Right ventricle myocardium superior (tissue), 1 donor: ENCODE data around the gene AIF1. TPM values are rescaled to one million over a fixed set of nuclear protein-coding genes. Genes with fewer than 3 reads are reported as not detected.

Experiments
- ATAC-seq: fragments of 200-7000 bp; cut with Tn5 transposase; one replicate; pipeline ENCODE4 v1.9.1; 2020; ENCODE audit warnings: mild to moderate bottlenecking; ENCODE audit not compliant: poor library complexity
- DNase-seq: peaks from one replicate; pipeline ENCODE4 v3.0.0-alpha.2; 2020
- intact Hi-C: fragments of 100-400 bp; cut with DNase I; formaldehyde crosslinking; loops from one replicate; pipeline ENCODE4 v1.11.2; 2022
- total RNA-seq: library from RNA; stranded (reverse); fragmentation: NEBNext Ultra II Directional; extraction: Animal tissue kit (Norgen Biotek cat#: 25700); gene quantifications from one replicate; pipeline ENCODE4 v1.2.1, GENCODE V29; 2021
- donor health status: DM: no; HTN: yes; CAD: no; lungs with severe emphysema.

Gene AIF1
- total RNA-seq, 1 donor from 2014 or later = 17.7 TPM

GRCh38 chr6:31658158-31658688 lies 43.2 kb downstream of the AIF1 start:
- DNase-seq (no peak), ATAC-seq (no peak)
- intact Hi-C loops = no loop called here

GRCh38 chr6:31658983-31659648 lies 44.1 kb downstream of the AIF1 start:
- ATAC-seq = no peak
- no peak for DNase-seq
- intact Hi-C loops = no loop called here

- ATAC-seq (peak; percentile 2), DNase-seq (no peak)
- intact Hi-C loops = no loop called here
These were observed 44.8 kb downstream of the AIF1 start for GRCh38 chr6:31659649-31660380.

GRCh38 chr6:31660381-31661261 lies 45.6 kb downstream of the AIF1 start, which contains the start of gene C6orf47:
TSS of gene C6orf47 (minus strand) at chr6:31660778. CDS start at chr6:31659947, 831 bp downstream.
- intact Hi-C loops = no loop called here
- ATAC-seq = peak; percentile 82
- DNase-seq = peak; percentile 94

GRCh38 chr6:31661262-31662123 lies 46.5 kb downstream of the AIF1 start:
- DNase-seq = no peak
- ATAC-seq = no peak

GRCh38 chr6:31662124-31662723 lies 47.2 kb downstream of the AIF1 start:
- ATAC-seq (no peak), DNase-seq (no peak)
- intact Hi-C loops = no loop called here

More at GRCh38 chr6:31661262-31662123, 46.5 kb downstream of the AIF1 start:
- intact Hi-C loops = no loop called here

GRCh38 chr6:31663126-31663960 lies 48.3 kb downstream of the AIF1 start:
- DNase-seq (no peak), ATAC-seq (no peak)
- intact Hi-C loops = no loop called here

- ATAC-seq (no peak), DNase-seq (no peak)
- intact Hi-C loops = no loop called here
These were observed 49.1 kb downstream of the AIF1 start for GRCh38 chr6:31663961-31664789.

- DNase-seq = peak; percentile 95
- intact Hi-C loops = no loop called here
- ATAC-seq = peak; percentile 77
These were observed 49.9 kb downstream of the AIF1 start, which contains the start of gene GPANK1 for GRCh38 chr6:31664790-31665500. TSS of gene GPANK1 (minus strand) at chr6:31664997. CDS start at chr6:31664478, 519 bp downstream.

- DNase-seq = peak; percentile 99
- intact Hi-C loops = no loop called here
These were observed 50.7 kb downstream of the AIF1 start, which contains the start of gene CSNK2B for GRCh38 chr6:31665501-31666336. TSS of gene CSNK2B (plus strand) at chr6:31666080. CDS start at chr6:31666832, 752 bp downstream.

GRCh38 chr6:31666337-31666965 lies 51.4 kb downstream of the AIF1 start:
- intact Hi-C loops = no loop called here
- ATAC-seq = no peak
- no peak for DNase-seq

More at GRCh38 chr6:31665501-31666336, 50.7 kb downstream of the AIF1 start, which contains the start of gene CSNK2B:
- peak; percentile 91 for ATAC-seq
